ENCODE measurements around the gene COL3A1.

The COL3A1 gene

DNA sequence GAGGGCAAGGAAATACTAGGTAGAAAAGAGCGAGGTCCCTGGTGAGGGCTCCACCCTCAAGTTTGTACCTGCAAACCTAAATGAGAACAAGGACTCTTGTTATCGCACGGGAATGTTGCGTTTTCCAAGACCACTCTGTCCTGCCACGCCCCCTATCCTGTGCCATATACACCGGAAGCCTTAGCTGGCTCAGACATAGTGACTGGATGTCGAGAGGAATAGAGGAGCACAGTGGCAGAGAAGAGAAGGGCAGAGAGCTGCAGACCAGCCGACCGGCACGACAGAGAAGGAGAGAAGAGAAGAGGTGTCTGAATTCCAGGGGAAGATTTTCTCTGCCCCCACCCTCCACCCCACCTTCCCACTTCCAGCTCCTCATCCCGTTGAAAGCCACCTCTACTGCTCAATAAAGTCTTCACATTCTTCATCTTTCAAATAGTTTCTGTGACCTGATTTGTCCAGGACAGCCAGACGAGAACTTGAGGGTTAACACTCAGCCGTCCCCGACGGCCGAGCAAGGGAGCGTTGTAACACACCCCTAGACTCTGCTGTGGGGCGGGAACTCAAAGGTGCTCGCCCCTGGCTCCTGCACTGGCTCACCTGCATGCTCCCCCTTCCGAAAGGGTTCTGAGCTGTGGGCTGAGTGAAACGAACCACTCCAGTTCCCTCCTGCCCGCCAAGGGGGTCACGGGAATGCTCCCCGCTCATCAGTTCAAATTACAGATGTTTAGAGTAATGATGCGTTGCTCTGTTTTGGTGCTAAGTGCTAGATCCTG, 24.9 kb upstream of the COL3A1 start:
- Histone ChIP-seq H2AFZ (ENCODE audit: low read depth, low read length) (no peak overlapping the region), H3K27ac (ENCODE audit: low read length) (no peak overlapping the region), H4K20me1 (ENCODE audit: insufficient read depth, low read length) (no peaks in the 10 kb centered on the region), H3K9ac (ENCODE audit: low read depth, low read length) (no peak overlapping the region), H3K4me1 (ENCODE audit: insufficient read depth, low read length) (no peaks in the 10 kb centered on the region), H3K27me3 (ENCODE audit: insufficient read depth, low read length, poor library complexity) (no peaks in the 10 kb centered on the region), H3K4me2 (ENCODE audit: insufficient read depth, low read length) (no peak overlapping the region), H3K9me3 (ENCODE audit: insufficient read depth, low read length, severe bottlenecking) (no peaks in the 10 kb centered on the region), H3K79me2 (ENCODE audit: insufficient read depth, low read length) (no peaks in the 10 kb centered on the region), H3K36me3 (ENCODE audit: insufficient read depth, low read length) (no peaks in the 10 kb centered on the region), H3K4me3 (ENCODE audit: low read depth in 1 of 2, low read length in 2 of 2) (no peak overlapping the region)
- ATAC-seq (ENCODE audit: insufficient read depth, low read depth), result no peak; the same call in 2 of the 3 replicates
- TF ChIP-seq EZH2 (IDR thresholded peaks at IDR 0.05; ENCODE audit: borderline replicate concordance, low read depth, low read length, severe bottlenecking), result no peak
- TF ChIP-seq, protein P1, sequence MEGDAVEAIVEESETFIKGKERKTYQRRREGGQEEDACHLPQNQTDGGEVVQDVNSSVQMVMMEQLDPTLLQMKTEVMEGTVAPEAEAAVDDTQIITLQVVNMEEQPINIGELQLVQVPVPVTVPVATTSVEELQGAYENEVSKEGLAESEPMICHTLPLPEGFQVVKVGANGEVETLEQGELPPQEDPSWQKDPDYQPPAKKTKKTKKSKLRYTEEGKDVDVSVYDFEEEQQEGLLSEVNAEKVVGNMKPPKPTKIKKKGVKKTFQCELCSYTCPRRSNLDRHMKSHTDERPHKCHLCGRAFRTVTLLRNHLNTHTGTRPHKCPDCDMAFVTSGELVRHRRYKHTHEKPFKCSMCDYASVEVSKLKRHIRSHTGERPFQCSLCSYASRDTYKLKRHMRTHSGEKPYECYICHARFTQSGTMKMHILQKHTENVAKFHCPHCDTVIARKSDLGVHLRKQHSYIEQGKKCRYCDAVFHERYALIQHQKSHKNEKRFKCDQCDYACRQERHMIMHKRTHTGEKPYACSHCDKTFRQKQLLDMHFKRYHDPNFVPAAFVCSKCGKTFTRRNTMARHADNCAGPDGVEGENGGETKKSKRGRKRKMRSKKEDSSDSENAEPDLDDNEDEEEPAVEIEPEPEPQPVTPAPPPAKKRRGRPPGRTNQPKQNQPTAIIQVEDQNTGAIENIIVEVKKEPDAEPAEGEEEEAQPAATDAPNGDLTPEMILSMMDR (IDR thresholded peaks at IDR 0.05; ENCODE audit: borderline replicate concordance, extremely low read depth, low read length, poor library complexity, severe bottlenecking), result no peak
- DNase-seq, result no peak

DNA sequence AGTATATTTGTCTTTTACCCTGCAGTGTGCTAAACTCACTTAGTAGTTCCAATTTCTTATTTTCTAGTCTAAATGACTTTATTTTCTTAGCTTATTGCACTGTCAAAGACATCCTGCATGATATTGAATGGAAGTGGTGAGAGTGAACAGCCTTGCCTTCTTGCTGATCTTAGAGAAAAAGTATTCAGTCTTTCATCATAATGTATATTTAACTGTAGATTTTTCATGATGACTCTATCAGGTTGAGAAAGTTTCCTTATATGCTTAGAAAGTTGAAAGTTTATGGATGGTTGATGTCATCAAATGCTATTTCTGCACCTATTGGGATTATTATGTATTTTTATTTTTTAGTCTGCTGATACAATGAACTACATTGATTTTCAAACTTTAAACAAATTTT, 21.3 kb upstream of the COL3A1 start:
- Histone ChIP-seq H3K4me3 (ENCODE audit: low read depth in 1 of 2, low read length in 2 of 2) (no peak overlapping the region), H4K20me1 (ENCODE audit: insufficient read depth, low read length) (no peaks in the 10 kb centered on the region), H3K4me1 (ENCODE audit: insufficient read depth, low read length) (no peaks in the 10 kb centered on the region), H3K27ac (ENCODE audit: low read length) (no peak overlapping the region), H3K27me3 (ENCODE audit: insufficient read depth, low read length, poor library complexity) (no peaks in the 10 kb centered on the region), H3K4me2 (ENCODE audit: insufficient read depth, low read length) (no peak overlapping the region), H3K9ac (ENCODE audit: low read depth, low read length) (no peak overlapping the region), H3K79me2 (ENCODE audit: insufficient read depth, low read length) (no peaks in the 10 kb centered on the region), H3K9me3 (ENCODE audit: insufficient read depth, low read length, severe bottlenecking) (no peaks in the 10 kb centered on the region), H2AFZ (ENCODE audit: low read depth, low read length) (no peak overlapping the region), H3K36me3 (ENCODE audit: insufficient read depth, low read length) (no peaks in the 10 kb centered on the region)
- DNase-seq (no peak), ATAC-seq (ENCODE audit: insufficient read depth, low read depth) (no peak)
- TF ChIP-seq, protein P1 (IDR thresholded peaks at IDR 0.05; ENCODE audit: borderline replicate concordance, extremely low read depth, low read length, poor library complexity, severe bottlenecking), result no peak
- no peak for TF ChIP-seq EZH2 (IDR thresholded peaks at IDR 0.05; ENCODE audit: borderline replicate concordance, low read depth, low read length, severe bottlenecking)

DNA sequence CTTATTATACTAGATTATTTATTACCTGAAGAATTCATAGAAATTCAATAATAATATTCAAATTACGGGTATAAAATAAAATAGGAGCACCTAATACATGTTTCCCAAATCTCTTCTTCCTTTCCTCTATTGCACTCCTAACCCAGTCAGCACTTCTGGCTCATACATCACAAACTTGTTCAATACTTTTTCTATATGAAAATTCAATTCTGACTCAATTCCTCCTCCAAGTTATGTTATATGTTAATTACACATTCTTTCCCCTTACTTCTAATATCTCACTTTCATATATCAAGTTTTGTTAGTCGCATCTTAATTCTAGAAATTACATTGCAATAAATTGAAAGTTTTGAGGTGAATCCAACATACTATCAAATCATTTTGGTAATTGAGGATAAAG, 17.9 kb upstream of the COL3A1 start:
- H3K36me3 ChIP-seq (ENCODE audit: insufficient read depth, low read length), result no peaks in the 10 kb centered on the region
- no peaks in the 10 kb centered on the region for H3K9me3 ChIP-seq (ENCODE audit: insufficient read depth, low read length, severe bottlenecking)
- no peaks in the 10 kb centered on the region for H3K4me1 ChIP-seq (ENCODE audit: insufficient read depth, low read length)
- H2AFZ ChIP-seq (ENCODE audit: low read depth, low read length), result no peak overlapping the region
- H3K27me3 ChIP-seq (ENCODE audit: insufficient read depth, low read length, poor library complexity), result no peaks in the 10 kb centered on the region
- ATAC-seq (ENCODE audit: insufficient read depth, low read depth) (no peak), DNase-seq (no peak)
- H3K4me2 ChIP-seq (ENCODE audit: insufficient read depth, low read length), result no peak overlapping the region
- H3K9ac ChIP-seq (ENCODE audit: low read depth, low read length), result no peak overlapping the region
- H3K79me2 ChIP-seq (ENCODE audit: insufficient read depth, low read length), result no peaks in the 10 kb centered on the region
- TF ChIP-seq, protein P1 (IDR thresholded peaks at IDR 0.05; ENCODE audit: borderline replicate concordance, extremely low read depth, low read length, poor library complexity, severe bottlenecking), result no peak
- no peak for TF ChIP-seq EZH2 (IDR thresholded peaks at IDR 0.05; ENCODE audit: borderline replicate concordance, low read depth, low read length, severe bottlenecking)
- no peak overlapping the region for H3K27ac ChIP-seq (ENCODE audit: low read length)
- H3K4me3 ChIP-seq (ENCODE audit: low read depth in 1 of 2, low read length in 2 of 2), result no peak overlapping the region
- no peaks in the 10 kb centered on the region for H4K20me1 ChIP-seq (ENCODE audit: insufficient read depth, low read length)

Data from DND-41 (cell line).